ENCODE measurements around the gene PSKH1.

GRCh38 chr16:67874372-67874771, 18.7 kb upstream of the PSKH1 start:
- TF ChIP-seq EZH2 (IDR thresholded peaks at IDR 0.05; ENCODE audit: borderline replicate concordance, low read depth, low read length, poor library complexity, severe bottlenecking) = no peak
- TF ChIP-seq CTCF (conservative IDR thresholded peaks at IDR 0.05; ENCODE audit: low read depth, low read length) = no peak

Data from A673 (cell line).